Measurements from ENCODE around the gene IFNA1. TPM values are rescaled to one million over a fixed set of nuclear protein-coding genes. Genes with fewer than 3 reads are reported as not detected.

IFNA1 gene
- total and polyA plus RNA-seq, 12 donors: not detected

- Histone ChIP-seq H3K9me3 (replicated peaks in 1 of 3) (no peaks in the 10 kb centered on the region), H3K4me3 (no peak overlapping the region), H3K4me1 (replicated peaks in 1 of 2) (no peaks in the 10 kb centered on the region), H3K27me3 (no peaks in the 10 kb centered on the region), H3K36me3 (replicated peaks in 1 of 2) (no peaks in the 10 kb centered on the region), H3K27ac (no peak overlapping the region)
- TF ChIP-seq POLR2A (IDR thresholded peaks at IDR 0.05) (no peak), CTCF (IDR thresholded peaks at IDR 0.05) (no peak)
- intact Hi-C loops (cut with DNase I): no loop called here
- 76 to 85% (median 78%) methylated on average over 5 of the region's 5 CpGs for WGBS, 4 donors
- no peak for DNase-seq
These were observed 24.6 kb upstream of the IFNA1 start for GRCh38 chr9:21415493-21416267.

GRCh38 chr9:21428235-21428634, 12.0 kb upstream of the IFNA1 start:
- intact Hi-C loops (cut with DNase I): no loop called here
- DNase-seq: no peak

GRCh38 chr9:21429191-21429590, 11.0 kb upstream of the IFNA1 start:
- 44 to 52% (median 46%) methylated on average over 2 of the region's 2 CpGs for WGBS, 4 donors
- TF ChIP-seq POLR2A (IDR thresholded peaks at IDR 0.05) (no peak), CTCF (IDR thresholded peaks at IDR 0.05) (no peak)
- no peaks in the 10 kb centered on the region for H3K4me1 ChIP-seq (replicated peaks in 1 of 2)
- no peak for DNase-seq
- intact Hi-C loops (cut with DNase I): no loop called here
- no peaks in the 10 kb centered on the region for H3K9me3 ChIP-seq (replicated peaks in 1 of 3)
- H3K27me3 ChIP-seq: no peaks in the 10 kb centered on the region
- no peaks in the 10 kb centered on the region for H3K36me3 ChIP-seq (replicated peaks in 1 of 2)
- no peak overlapping the region for H3K27ac ChIP-seq
- H3K4me3 ChIP-seq: no peak overlapping the region

More at GRCh38 chr9:21428235-21428634, 12.0 kb upstream of the IFNA1 start:
- WGBS, 4 donors: 30 to 64% (median 50%) methylated on average over 1 of the region's 1 CpG
- H3K4me1 ChIP-seq (replicated peaks in 1 of 2): no peaks in the 10 kb centered on the region
- TF ChIP-seq CTCF (IDR thresholded peaks at IDR 0.05) (no peak), POLR2A (IDR thresholded peaks at IDR 0.05) (no peak)
- H3K27me3 ChIP-seq: no peaks in the 10 kb centered on the region
- H3K36me3 ChIP-seq (replicated peaks in 1 of 2): no peaks in the 10 kb centered on the region
- H3K27ac ChIP-seq: no peak overlapping the region
- H3K4me3 ChIP-seq: no peak overlapping the region
- no peaks in the 10 kb centered on the region for H3K9me3 ChIP-seq (replicated peaks in 1 of 3)

- no peaks in the 10 kb centered on the region for H3K9me3 ChIP-seq (replicated peaks in 1 of 3)
- H3K4me1 ChIP-seq (replicated peaks in 1 of 2): no peaks in the 10 kb centered on the region
- H3K27me3 ChIP-seq: no peaks in the 10 kb centered on the region
- H3K36me3 ChIP-seq (replicated peaks in 1 of 2): no peaks in the 10 kb centered on the region
- intact Hi-C loops (cut with DNase I): no loop called here
- TF ChIP-seq CTCF (IDR thresholded peaks at IDR 0.05): no peak
- TF ChIP-seq POLR2A (IDR thresholded peaks at IDR 0.05): no peak
- H3K4me3 ChIP-seq: no peak overlapping the region
- H3K27ac ChIP-seq: no peak overlapping the region
- DNase-seq: no peak
- WGBS, 4 donors: 56 to 73% (median 65%) methylated on average over 2 of the region's 2 CpGs
These were observed 7.4 kb upstream of the IFNA1 start for GRCh38 chr9:21432672-21433425.

Measured in adrenal gland (tissue), 12 donors.